ENCODE measurements around the gene DPP9. TPM values are rescaled to one million over a fixed set of nuclear protein-coding genes. Genes with fewer than 3 reads are reported as not detected.

DPP9 gene
- total and polyA plus RNA-seq, 2 of the 13 experiments (the other 11 are each of a cell fraction or from before 2014, with no cell fraction given), result 8.4 to 25.8 TPM

DNA sequence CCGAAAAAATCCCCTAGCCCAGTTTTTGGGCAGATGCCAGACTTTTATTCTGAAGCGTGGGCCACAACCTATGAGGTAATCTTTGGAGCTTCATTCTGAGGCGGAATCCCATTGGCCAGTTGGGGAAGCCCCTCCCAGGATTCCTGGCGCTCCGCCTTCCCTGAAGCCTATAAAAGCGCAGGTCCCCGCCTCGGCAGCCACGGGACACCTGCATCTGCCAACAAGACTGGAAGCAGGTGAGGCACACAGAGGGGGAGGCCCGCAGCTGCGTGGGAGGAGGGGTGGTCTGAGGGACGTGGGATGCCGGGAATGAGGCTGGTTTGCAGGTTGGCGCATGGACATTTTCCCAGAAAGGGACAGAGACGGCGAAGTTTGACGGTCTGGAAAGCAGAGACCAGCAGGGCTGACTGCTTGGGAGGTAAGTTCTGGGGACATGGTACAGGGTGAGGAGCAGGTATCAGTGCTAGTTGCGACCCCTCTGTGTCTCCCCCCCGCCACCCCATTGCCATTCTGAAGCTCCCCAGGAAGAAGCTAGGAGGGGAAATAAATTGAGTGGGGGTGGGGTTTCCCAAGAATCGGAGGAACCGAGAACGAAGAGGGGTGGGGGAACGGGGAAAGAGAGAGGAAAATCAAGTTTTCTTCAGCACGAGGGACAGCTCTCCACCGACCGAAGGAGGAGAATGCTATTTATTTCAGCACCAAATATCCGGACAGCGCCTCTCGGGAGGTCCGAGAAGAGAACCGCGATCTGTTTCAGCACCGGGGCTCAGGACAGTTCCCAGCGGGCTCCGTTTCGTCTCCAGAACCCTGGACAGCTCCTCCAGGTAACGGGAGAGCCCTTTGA, 45.5 kb upstream of the DPP9 start:
- no peaks in the 10 kb centered on the region for H3K79me2 ChIP-seq (ENCODE audit: insufficient read depth, low read length)
- DNase-seq (ENCODE audit: low spot score), result peak; percentile 85
- ATAC-seq, result peak; percentile 65
- ChIA-PET POLR2A (no interaction called here), CTCF (ENCODE audit: low intra/inter-chr PET ratio, low total read pairs) (no interaction called here)
- H3K9me3 ChIP-seq (ENCODE audit: low read length), result no peaks in the 10 kb centered on the region
- 20% methylated on average over 25 of the region's 37 CpGs for WGBS (ENCODE audit: low lambda C conversion rate)
- intact Hi-C loops (cut with micrococcal nuclease; ENCODE audit: unreplicated experiment), result no loop called here
- no peak overlapping the region for H3K4me3 ChIP-seq (replicated peaks in 1 of 3; ENCODE audit: insufficient read depth in 1 of 3, low read depth in 2 of 3, low read length in 3 of 3)
- no peaks in the 10 kb centered on the region; a peak in 1 of 5 replicates for H3K27me3 ChIP-seq (ENCODE audit: control insufficient read depth in 1 of 2, insufficient read depth in 2 of 2, low read length in 2 of 2)
- in situ Hi-C loops (cut with HindIII; ENCODE audit: extremely low pct_ligation_motif_present, low pct_unique_long_range_greater_than_20kb), result no loop called here
- no peak overlapping the region for H3K27ac ChIP-seq (ENCODE audit: extremely low read length, insufficient read depth, low read length)
- H3K4me1 ChIP-seq (ENCODE audit: insufficient read depth, low read length), result no peaks in the 10 kb centered on the region
- FAIRE-seq, result peak; percentile 68
- H3K36me3 ChIP-seq (replicated peaks in 1 of 2; ENCODE audit: control insufficient read depth in 1 of 2, insufficient read depth in 2 of 2, low read length in 2 of 2), result no peaks in the 10 kb centered on the region
- no peak overlapping the region for H3K9ac ChIP-seq (ENCODE audit: insufficient read depth, low read depth, low read length)
- BruUV-seq (replicated peaks), result no TSS peak
- no peak overlapping the region for H3K4me2 ChIP-seq (ENCODE audit: low read depth, low read length)
- no peak overlapping the region for H2AFZ ChIP-seq (ENCODE audit: low read length)
- H4K20me1 ChIP-seq (ENCODE audit: insufficient read depth, low read length), result peaks cover 6% of the 10 kb centered on the region
- TF ChIP-seq SNRNP70 (IDR thresholded peaks at IDR 0.05; ENCODE audit: low read depth, low read length) (no peak), ZNF724P (CRISPR knock-in tag; IDR thresholded peaks at IDR 0.05; ENCODE audit: borderline replicate concordance) (peak; percentile 100), ZBTB7B (CRISPR knock-in tag; IDR thresholded peaks at IDR 0.05) (peak; percentile 100), KDM6A (CRISPR knock-in tag; IDR thresholded peaks at IDR 0.05; ENCODE audit: low read depth) (peak; percentile 96), SATB2 (CRISPR knock-in tag; IDR thresholded peaks at IDR 0.05) (peak; percentile 100), ZNF329 (CRISPR knock-in tag; IDR thresholded peaks at IDR 0.05; ENCODE audit: low read depth) (peak; percentile 99), ZNF766 (CRISPR knock-in tag; IDR thresholded peaks at IDR 0.05; ENCODE audit: borderline replicate concordance) (peak; percentile 100), ZNF792 (CRISPR knock-in tag; IDR thresholded peaks at IDR 0.05) (peak; percentile 100), MIXL1 (CRISPR knock-in tag; IDR thresholded peaks at IDR 0.05) (peak; percentile 100), ZNF589 (CRISPR knock-in tag; conservative IDR thresholded peaks at IDR 0.05) (peak; percentile 100), SMAD9 (CRISPR knock-in tag; IDR thresholded peaks at IDR 0.05) (peak; percentile 100), ZNF549 (CRISPR knock-in tag; IDR thresholded peaks at IDR 0.05) (peak; percentile 99), ZNF709 (CRISPR knock-in tag; IDR thresholded peaks at IDR 0.05) (peak; percentile 100)
- TF ChIP-seq, protein P1, sequence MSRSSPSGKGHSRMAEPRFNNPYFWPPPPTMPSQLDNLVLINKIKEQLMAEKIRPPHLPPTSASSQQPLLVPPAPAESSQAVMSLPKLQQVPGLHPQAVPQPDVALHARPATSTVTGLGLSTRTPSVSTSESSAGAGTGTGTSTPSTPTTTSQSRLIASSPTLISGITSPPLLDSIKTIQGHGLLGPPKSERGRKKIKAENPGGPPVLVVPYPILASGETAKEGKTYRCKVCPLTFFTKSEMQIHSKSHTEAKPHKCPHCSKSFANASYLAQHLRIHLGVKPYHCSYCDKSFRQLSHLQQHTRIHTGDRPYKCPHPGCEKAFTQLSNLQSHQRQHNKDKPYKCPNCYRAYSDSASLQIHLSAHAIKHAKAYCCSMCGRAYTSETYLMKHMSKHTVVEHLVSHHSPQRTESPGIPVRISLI (CRISPR knock-in tag; IDR thresholded peaks at IDR 0.05; ENCODE audit: borderline replicate concordance), result peak; percentile 87
- TF ChIP-seq, protein P2, sequence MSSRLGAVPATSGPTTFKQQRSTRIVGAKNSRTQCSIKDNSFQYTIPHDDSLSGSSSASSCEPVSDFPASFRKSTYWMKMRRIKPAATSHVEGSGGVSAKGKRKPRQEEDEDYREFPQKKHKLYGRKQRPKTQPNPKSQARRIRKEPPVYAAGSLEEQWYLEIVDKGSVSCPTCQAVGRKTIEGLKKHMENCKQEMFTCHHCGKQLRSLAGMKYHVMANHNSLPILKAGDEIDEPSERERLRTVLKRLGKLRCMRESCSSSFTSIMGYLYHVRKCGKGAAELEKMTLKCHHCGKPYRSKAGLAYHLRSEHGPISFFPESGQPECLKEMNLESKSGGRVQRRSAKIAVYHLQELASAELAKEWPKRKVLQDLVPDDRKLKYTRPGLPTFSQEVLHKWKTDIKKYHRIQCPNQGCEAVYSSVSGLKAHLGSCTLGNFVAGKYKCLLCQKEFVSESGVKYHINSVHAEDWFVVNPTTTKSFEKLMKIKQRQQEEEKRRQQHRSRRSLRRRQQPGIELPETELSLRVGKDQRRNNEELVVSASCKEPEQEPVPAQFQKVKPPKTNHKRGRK (CRISPR knock-in tag; IDR thresholded peaks at IDR 0.05), result peak; percentile 89
- TF ChIP-seq, protein P3, sequence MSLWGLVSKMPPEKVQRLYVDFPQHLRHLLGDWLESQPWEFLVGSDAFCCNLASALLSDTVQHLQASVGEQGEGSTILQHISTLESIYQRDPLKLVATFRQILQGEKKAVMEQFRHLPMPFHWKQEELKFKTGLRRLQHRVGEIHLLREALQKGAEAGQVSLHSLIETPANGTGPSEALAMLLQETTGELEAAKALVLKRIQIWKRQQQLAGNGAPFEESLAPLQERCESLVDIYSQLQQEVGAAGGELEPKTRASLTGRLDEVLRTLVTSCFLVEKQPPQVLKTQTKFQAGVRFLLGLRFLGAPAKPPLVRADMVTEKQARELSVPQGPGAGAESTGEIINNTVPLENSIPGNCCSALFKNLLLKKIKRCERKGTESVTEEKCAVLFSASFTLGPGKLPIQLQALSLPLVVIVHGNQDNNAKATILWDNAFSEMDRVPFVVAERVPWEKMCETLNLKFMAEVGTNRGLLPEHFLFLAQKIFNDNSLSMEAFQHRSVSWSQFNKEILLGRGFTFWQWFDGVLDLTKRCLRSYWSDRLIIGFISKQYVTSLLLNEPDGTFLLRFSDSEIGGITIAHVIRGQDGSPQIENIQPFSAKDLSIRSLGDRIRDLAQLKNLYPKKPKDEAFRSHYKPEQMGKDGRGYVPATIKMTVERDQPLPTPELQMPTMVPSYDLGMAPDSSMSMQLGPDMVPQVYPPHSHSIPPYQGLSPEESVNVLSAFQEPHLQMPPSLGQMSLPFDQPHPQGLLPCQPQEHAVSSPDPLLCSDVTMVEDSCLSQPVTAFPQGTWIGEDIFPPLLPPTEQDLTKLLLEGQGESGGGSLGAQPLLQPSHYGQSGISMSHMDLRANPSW (CRISPR knock-in tag; IDR thresholded peaks at IDR 0.05; ENCODE audit: borderline replicate concordance), result peak; percentile 100
- TF ChIP-seq, protein P4, sequence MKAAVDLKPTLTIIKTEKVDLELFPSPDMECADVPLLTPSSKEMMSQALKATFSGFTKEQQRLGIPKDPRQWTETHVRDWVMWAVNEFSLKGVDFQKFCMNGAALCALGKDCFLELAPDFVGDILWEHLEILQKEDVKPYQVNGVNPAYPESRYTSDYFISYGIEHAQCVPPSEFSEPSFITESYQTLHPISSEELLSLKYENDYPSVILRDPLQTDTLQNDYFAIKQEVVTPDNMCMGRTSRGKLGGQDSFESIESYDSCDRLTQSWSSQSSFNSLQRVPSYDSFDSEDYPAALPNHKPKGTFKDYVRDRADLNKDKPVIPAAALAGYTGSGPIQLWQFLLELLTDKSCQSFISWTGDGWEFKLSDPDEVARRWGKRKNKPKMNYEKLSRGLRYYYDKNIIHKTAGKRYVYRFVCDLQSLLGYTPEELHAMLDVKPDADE (CRISPR knock-in tag; IDR thresholded peaks at IDR 0.05), result peak; percentile 100
- TF ChIP-seq, protein P5, sequence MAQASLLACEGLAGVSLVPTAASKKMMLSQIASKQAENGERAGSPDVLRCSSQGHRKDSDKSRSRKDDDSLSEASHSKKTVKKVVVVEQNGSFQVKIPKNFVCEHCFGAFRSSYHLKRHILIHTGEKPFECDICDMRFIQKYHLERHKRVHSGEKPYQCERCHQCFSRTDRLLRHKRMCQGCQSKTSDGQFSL (CRISPR knock-in tag; IDR thresholded peaks at IDR 0.05), result peak; percentile 96
